Airway epithelial cell (primary cell): Measurements from ENCODE around the gene PRR14L. TPM values are rescaled to one million over a fixed set of nuclear protein-coding genes. Genes with fewer than 3 reads are reported as not detected.

Experiments used
- total RNA-seq: library from RNA; depleted of rRNA; stranded (reverse); fragments of >200 nt; gene quantifications from 2 replicates; pipeline ENCODE4 v1.2.3, GENCODE V29; 2015

Gene PRR14L
- total RNA-seq = 17.4 and 19.0 TPM in 2 replicates

DNA sequence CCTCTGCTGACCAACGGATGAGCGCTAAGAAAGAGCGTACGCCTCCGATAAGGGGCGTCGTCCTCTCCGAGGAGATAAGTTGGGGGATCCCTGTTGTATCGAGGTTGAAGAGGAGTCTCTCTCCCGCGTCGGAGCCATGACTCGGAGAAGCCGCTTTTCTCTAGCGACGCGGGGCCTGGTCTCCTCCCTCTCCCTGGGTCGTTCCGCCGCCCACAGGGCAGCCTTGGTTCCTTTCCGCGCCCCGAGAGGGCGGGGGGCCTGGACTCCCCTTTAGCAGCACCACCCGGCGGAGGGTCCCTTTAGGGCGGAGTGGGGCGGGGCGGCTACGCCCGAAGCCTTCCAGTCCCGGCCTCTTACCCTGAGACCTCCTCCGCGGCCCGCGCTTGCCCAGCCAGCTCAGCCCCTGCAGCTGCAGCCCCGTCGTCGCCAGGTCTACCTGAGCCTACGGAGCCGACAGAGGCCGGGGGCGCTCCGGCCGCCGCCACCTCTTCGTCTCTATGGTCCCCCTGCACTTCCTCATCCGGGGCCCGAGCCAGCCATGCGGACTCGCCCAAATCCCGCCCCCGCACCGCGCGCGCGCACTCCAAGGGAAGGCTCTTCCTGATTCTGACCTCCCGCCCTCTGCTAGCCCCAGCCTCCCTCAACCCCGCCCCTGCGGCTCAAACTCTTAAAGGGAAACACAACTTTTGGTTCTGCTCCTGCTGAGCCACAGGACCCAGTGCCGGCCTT, at the start of gene PRR14L:
Gene PRR14L, minus strand, starts transcription at position 497 of the 729 bp plus-strand sequence. CDS start 11,272 bp downstream, outside the sequence.

DNA sequence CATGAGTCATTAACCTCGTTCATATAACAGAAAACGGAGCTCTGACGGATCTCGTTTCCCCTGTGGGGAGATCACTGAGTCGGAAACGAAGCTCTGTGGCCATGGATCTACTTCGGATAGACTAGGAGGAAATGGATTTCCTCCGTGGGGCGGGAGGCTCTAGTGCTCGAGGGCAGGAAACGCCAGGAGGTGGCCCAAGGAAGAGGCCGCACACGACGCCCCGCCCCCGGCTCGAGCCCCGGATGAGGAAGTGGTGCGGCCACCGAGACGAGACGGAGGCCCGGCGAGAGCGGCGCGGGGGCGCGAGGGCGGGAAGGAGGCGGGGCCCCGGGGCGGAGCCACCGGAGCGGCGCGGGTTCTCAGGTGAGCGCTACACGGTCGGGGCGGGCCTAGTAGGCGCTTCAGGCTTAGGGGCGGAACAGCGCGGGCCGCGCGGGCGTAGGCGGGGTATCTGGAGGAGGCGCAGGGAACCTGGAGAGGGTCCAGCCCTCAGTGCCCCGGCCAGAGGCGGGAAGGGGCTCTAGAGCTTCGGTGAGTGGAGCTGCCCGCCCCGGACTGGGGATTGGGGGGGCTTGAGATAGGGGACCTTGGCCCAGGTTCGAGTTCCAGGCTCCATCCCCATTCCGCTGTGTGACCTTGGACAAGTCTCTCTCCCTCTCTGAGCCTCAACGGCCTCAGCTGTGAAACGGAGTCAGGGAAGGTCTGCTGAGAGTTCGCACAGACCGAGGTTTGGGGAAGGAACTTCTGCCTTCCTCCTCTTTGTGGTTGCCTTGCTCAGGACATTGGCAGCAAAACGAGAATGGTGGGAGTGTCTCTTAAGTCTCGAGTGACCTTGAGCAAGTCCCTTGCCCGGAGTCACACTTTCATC, 3.9 kb upstream of the PRR14L start, which contains the start of gene DEPDC5:
Gene DEPDC5, plus strand, starts transcription at position 386 of the 868 bp plus-strand sequence. CDS start 903 bp downstream, outside the sequence.

DNA sequence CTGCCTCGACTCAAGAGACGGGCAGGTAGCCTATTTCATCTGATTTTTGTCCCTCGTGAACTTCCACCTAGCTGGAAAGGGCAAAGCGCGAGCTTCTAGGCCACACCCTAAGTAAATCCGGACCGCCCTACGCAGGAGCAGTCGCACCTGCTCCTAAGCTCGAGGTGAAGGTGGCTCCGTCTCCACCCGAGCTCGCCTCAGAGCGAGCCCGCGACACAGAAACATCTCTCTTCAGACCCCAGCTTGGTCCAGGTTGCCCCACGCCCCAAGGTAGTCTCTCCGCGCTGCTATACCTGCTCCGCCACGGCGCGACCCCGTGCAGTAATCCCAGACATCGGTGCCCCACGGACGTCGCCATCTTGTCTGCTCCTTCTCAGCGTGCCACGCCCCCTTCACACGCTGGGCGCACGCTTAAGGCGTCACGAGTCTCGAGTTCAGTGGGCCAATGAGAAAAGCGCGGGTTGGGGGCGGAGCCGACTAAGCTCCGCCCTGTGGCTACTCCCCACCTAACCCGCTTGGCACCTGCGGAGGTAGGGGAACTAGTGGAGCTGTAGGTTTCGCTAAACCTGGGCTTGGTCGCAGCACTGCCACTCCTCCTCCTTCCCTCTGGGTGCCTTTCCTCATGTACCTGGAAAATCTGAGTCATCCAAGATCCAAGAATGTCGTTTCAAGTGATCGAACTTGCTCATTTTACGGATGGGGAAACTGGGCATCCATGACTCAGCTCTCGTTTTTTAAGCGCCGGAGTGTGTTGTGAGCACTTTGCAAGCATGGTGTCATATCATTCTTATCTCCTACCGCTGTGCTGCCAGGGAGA, 87.9 kb downstream of the PRR14L start, which contains the start of gene PISD:
Gene PISD, minus strand, starts transcription at position 365 of the 817 bp plus-strand sequence. Its CDS starts 7 bp downstream, at position 358.

Other genes with a start within 250 kb of the PRR14L start
- gene PISD, start 87.9 kb downstream of the PRR14L start, total RNA-seq = 33.9 and 34.2 TPM in 2 replicates
- 3.6 and 7.5 TPM in 2 replicates for gene DEPDC5, start 3.9 kb upstream of the PRR14L start, total RNA-seq
- gene YWHAH, start 194.4 kb upstream of the PRR14L start, total RNA-seq = 66.4 and 74.2 TPM in 2 replicates